ENCODE measurements around the gene PFN2.
A peak's percentile ranks its signal among the peaks of the same experiment; 100 is the strongest.
"Not testable (repeated sequence)": the region's sequence is repeated elsewhere in the genome, so short reads cannot be mapped to it uniquely, and the experiment has no call there.

The PFN2 gene

GRCh38 chr3:149970716-149971402, at the start of gene PFN2:
PFN2 (minus strand) TSS chr3:149970895; CDS start chr3:149970856, 39 bp downstream.
- DNase-seq (ENCODE audit: low read depth, low spot score) = peak; percentile 94

- DNase-seq (ENCODE audit: low read depth, low spot score) = peak; percentile 51
These were observed 45.2 kb upstream of the PFN2 start for GRCh38 chr3:150015901-150016300.

DNA sequence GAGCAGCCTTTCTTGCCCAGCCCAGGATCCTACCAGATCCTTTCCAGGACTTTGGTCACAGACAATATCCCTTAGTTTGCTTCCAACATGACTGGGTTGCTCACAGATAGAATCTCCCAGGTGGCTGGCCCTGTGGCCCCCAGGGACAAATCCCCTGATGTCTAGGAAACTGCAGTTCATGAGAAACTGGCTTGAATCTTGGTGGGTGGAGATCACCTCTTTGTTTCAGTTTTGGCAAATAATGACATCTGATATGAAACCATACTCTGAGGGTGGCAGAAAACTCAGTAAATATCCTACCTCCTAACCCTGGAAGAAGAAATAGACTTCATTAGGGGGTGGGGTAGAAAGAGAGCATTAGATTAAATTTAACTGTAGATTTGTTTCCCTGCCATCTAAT, 44.1 kb upstream of the PFN2 start:
- DNase-seq (ENCODE audit: low read depth, low spot score) = no peak

DNA sequence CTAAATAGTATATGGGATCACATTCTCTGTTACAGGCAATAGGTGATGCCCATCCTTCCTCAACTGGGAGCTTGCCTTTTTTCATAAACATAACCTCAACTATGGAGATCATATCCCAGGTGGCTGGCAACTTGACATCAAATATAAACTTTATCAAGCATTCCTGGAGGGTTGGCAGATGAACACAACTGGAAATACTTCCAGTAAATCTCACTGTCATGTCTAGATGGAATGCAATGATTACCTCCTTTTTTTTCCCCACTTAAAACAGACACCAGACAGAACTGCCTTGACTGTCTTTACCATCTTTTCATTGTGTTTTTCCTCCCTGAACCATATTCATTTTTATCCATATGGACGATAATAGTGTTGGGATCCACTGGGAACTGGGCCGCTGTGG, 43.1 kb upstream of the PFN2 start:
- no peak for DNase-seq (ENCODE audit: low read depth, low spot score)

DNA sequence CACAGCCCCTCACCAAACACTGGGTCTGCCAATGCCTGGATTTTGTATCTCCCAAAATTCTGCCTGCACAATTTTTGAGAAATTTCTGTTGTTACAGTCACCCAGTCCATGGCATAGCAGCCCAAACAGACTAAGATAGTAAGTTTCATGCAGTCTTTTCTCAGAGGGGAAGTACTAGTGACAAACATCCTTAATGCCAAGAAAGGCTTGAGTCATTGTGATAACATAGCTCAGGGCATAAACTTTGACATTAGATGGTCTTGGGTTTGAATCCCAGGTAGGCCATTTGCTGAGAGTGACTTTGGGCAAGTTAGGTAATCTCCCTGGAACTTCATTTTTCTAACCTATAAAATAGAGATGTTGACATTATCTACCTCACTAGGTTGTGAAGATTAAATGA, 36.1 kb upstream of the PFN2 start:
- DNase-seq (ENCODE audit: low read depth, low spot score) = no peak

DNA sequence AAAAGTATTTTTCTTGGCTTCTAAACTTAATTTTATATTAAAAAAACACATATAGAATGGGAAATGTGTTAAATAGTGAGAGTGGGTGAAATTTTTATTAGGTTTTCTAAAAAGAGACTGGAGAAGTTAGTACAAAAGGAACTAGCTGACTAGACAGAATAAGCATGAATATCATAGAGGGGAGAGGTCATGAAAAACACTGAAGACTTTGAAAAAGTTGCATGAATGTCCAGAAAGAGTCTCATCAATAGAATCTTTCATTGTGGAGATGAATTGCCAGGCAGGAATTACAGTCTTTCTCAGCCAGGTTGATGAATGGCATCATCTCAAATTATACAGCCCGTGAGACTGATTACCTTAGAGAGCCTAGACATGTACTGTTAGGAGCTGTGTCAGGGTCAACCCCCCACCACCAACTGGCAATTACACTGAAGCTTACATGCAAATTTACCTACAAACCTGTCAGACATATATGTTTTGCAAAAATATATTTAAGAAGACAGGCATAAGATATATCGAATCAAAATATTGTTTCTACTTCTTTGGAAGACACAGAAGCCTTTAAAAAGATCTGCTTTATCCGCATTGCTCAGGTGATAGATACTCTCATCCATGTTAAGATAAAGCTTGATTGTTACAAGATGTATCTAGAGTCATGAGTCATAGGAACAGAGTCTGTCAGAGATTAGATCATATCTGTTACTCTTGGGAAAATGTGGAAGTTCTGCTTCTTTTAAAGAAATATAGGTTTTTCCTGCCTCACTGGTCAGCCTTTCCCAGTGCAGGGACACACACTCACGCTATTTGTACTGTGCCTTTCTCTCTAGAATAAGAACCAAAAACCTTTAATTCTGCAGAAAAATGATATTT, 34.8 kb upstream of the PFN2 start:
- DNase-seq (ENCODE audit: low read depth, low spot score) = no peak

DNA sequence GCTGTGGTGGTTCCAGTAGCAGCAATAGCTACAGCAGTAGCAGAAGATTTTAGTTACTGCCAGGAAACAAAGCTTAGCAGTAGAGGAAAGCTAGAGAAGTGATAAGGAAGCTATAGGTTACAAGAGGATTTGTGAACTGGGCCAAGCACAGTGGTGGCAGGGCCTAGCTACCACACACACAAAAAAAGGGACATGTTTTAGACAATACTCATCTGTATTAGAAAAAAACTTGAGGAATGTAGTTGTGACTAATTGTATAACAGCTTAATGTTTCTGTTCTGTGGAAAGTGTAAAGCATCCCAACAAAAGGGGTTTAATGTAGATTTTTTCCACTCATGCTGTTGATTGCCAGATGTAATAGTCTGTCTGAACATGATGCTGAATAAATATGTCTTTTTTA, 29.9 kb upstream of the PFN2 start:
- no peak for DNase-seq (ENCODE audit: low read depth, low spot score)

GRCh38 chr3:149999421-149999820, 28.7 kb upstream of the PFN2 start:
- DNase-seq (ENCODE audit: low read depth, low spot score) = no peak

GRCh38 chr3:149998946-149999345, 28.3 kb upstream of the PFN2 start:
- no peak for DNase-seq (ENCODE audit: low read depth, low spot score)

- DNase-seq (ENCODE audit: low read depth, low spot score) = no peak
These were observed 21.8 kb upstream of the PFN2 start for GRCh38 chr3:149992416-149993058.

DNA sequence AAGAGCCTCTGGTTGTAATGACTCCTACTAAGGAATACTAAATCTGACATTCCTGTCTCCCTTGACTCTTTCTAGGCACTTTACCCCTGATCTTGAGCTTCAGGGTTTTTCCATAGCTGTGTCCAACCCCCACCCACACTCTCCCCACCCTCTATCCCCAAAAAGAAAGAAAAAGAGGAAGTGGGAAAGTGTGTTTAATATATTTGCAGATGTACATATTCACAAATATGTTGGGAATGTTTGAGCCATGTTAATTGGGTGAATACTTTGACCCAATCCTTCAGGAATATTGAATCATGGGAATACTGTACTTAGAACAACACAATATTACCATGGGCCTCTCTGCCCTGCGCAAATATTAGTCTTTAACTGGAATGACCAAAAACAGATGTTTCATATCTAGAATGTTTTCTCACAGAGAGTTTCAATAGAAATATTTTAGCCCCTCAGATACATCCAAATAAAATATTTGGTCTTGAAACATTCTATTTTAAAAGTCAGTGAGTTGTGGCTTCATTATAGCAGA, 19.8 kb upstream of the PFN2 start:
- DNase-seq (ENCODE audit: low read depth, low spot score) = no peak

DNA sequence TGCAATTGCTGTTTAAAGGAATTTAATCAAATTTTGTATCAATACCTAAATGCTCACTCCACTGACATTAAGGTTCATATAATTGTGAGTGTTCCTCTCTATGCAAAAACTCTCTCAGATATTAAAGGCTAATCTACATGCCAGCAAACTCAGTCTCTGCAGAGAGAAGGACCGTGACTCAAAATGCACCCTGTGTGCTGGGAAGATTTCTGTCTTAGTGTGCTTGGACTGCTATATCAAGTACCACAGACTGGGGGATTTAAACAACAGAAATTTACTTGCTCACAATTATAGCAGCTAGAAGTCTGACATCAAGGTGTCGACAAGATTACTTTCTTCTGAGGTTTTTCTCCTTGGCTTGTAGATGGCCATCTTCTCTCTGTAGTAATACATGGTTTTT, 18.6 kb upstream of the PFN2 start:
- no peak for DNase-seq (ENCODE audit: low read depth, low spot score)

- no peak for DNase-seq (ENCODE audit: low read depth, low spot score)
These were observed 12.9 kb upstream of the PFN2 start for GRCh38 chr3:149983628-149984027.

DNA sequence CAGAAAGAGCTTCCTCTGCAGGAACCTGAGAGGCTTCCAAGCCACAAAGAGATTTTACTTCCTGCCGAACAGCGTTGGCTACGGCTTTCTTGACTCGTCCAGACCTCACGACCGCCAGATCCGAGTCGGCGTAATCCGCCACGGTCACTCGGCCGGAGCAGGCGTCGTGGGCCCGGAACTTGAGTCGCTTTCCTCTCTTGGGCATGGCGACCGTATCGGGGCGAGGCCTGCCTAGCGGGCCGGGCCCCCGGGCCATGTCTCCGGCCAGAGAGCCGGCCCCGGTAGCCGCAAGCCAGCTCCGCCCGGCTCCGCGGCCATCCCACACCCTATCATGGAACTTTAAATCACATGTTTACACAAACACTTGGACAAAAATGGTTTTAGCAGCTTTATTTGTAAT, 12.4 kb upstream of the PFN2 start:
- DNase-seq (ENCODE audit: low read depth, low spot score) = not testable (repeated sequence)

GRCh38 chr3:149981979-149982378, 11.3 kb upstream of the PFN2 start:
- DNase-seq (ENCODE audit: low read depth, low spot score) = not testable (repeated sequence)

DNA sequence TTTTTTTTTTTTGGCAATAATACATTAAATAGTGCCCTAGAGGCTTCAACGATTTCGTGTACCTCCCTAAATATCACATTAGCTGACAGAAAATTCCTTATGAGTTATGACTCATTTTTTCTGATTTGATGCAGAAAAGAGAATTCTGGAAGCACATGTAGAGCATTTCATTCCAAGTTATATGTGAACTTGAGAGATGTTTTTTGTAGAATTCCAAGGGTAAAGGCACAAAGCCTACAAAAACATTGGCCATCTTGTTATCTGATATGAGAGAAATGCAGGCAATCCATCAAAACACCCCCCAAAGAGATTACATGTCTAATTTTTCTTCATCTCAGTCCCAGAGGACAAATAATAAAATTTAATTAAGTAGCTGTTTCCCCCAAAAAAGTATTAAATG, 6.7 kb upstream of the PFN2 start:
- DNase-seq (ENCODE audit: low read depth, low spot score) = peak; percentile 46

GRCh38 chr3:149975919-149976318, 5.2 kb upstream of the PFN2 start:
- no peak for DNase-seq (ENCODE audit: low read depth, low spot score)

DNA sequence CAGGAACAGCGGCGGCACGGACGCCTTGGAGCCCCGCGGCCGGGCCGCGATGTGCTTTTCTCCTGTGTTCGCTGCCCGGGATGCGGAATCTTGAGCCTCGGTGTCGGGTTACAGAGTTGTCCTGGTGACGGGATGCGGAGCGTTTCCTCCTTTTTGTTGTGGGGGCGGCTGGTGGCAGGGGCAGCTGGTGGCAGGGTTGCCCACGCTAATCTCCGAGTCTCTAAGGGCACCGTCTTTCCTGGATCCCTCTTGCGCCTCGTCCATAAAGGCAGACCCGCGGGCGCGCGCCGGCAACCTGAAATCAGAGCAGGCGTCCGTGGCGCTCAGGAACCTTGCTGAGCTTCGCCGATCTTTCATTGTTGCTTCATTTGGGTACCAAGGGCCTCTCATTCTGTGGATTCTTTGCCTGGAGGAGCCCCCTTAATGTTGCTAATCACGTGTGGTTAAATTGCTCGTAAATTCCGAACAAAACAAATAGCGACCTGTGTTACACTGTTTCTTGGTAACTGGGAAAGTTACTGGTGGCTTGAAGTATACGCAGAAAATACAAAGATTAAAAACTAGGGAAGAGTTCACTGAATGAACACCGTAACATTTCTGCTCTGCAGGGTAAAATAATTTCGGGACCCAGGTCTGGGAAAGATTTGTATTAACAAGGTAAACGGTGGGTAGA, 844 bp upstream of the PFN2 start:
- DNase-seq (ENCODE audit: low read depth, low spot score) = no peak

DNA sequence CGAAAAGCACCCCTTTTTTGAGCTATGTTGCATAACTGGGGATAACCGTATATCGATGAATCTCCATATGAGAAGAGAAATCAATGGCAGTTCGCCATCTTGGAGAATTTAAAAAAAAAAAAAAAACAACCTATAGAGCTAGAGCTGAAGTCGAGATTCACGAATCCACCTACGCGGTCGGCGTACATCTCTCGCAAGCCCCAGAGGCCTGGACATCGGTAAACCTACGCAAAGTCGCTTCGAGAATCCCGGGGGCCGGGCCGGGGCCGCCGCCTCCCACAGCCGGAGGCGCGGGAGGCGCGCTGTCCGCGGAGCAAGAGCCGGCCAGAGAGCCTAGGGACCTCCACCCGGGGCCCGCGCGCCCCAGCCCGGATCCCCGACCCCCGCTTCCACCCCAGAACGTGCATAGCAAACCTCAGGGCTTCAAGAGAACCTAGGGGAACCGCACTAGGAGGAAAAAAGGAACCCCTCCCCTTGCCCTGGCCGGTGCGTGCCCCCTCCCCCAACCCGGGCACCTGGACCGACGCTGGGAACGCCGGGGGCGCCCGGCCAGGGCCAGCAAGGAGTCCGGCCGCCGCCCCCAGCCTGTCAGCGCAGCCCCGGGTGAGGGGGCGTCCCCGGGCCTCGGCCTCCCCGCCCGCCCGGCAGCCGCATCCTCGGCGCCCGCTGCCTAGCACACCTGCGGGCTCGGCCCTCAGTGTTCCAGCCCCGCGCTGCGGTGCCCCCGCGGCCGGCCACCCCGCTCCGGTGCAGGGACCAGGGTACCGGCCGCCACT, 567 bp downstream of the PFN2 start:
- peak; percentile 89 for DNase-seq (ENCODE audit: low read depth, low spot score)

DNA sequence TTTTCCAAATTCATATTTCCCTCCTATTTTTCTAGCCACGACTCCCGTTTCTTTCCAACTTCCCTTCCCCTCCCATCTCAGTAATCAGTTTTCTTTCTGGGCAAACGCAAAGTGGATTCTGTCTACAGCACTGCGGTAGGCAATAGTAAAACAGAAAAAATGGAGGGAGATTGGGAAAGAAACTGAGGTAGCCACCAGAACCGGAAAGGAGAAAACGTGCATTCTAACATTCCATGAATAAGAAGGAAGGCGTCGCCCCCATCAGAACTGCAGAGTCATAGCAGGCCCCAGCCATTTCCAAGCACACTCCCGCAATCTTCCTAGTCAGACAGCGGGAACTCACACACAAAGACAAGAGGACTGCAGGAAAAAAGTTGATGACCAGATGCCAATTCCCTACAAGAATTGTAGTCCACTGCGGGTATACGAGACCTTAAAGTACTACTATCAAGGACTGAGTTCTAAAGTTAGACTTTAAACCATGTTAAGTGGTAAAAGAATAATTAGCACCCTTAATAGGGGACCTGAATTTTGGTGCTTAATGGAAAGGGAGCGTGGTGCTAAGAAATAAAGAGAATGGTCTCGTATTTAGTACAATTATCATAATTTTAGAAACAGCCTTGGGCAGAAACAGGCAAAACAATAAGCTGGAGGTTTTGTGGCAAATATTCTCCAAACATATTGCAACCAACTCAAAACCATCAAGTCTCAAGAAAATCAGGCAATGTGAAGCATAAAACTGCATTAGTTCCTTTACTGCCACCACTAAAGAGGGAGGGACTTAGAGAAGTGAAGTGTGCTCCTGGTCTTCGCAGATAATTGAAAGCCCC, 1.4 kb downstream of the PFN2 start:
- DNase-seq (ENCODE audit: low read depth, low spot score) = peak; percentile 90
